ENCODE measurements around the gene TMC8.
"Not testable (repeated sequence)": the region's sequence is repeated elsewhere in the genome, so short reads cannot be mapped to it uniquely, and the experiment has no call there.

Gene TMC8

GRCh38 chr17:78133971-78134898, 3.7 kb downstream of the TMC8 start:
- peak in 12 of 58 donors; percentile 8 to 47 (median 36) for DNase-seq

GRCh38 chr17:78134899-78135385, 4.4 kb downstream of the TMC8 start:
- DNase-seq, result no peak

GRCh38 chr17:78135858-78136500, 5.4 kb downstream of the TMC8 start:
- DNase-seq, result no peak

DNA sequence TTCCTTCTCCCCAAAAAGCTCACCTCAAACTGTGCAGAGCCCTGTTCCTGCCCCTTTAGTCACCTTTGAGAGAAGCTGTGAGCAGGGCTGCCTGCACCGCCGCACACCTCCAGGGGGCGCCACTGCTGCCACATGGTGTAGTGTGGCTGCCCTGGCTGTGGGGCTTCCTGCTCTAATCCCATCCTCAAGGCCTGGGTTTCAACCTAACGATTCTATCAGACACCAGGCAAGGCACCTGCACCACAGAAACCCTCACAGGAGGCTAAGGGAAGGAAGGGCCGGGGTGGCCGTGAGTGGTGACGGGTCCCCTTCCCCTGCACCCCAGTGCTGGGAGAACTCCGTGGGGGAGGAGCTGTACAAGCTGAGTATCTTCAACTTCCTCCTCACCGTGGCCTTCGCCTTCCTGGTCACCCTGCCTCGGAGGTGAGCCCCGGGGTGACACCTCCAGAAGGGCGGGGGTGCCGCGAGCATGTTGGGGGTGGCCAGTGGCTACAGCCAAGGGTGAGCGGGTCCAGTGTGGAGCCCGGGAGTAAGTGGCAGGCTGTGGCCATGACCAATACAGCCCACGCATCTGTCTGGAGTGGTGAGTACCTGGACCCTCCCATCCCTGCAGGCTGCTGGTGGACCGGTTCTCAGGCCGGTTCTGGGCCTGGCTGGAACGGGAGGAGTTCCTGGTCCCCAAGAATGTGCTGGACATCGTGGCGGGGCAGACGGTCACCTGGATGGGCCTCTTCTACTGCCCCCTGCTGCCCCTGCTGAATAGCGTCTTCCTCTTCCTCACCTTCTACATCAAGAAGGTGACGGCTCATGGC, 7.0 kb downstream of the TMC8 start:
- no peak for DNase-seq

- DNase-seq, result no peak
These were observed 7.9 kb downstream of the TMC8 start for GRCh38 chr17:78138204-78139060.

GRCh38 chr17:78139861-78140168, 9.2 kb downstream of the TMC8 start:
- not testable (repeated sequence) for DNase-seq

DNA sequence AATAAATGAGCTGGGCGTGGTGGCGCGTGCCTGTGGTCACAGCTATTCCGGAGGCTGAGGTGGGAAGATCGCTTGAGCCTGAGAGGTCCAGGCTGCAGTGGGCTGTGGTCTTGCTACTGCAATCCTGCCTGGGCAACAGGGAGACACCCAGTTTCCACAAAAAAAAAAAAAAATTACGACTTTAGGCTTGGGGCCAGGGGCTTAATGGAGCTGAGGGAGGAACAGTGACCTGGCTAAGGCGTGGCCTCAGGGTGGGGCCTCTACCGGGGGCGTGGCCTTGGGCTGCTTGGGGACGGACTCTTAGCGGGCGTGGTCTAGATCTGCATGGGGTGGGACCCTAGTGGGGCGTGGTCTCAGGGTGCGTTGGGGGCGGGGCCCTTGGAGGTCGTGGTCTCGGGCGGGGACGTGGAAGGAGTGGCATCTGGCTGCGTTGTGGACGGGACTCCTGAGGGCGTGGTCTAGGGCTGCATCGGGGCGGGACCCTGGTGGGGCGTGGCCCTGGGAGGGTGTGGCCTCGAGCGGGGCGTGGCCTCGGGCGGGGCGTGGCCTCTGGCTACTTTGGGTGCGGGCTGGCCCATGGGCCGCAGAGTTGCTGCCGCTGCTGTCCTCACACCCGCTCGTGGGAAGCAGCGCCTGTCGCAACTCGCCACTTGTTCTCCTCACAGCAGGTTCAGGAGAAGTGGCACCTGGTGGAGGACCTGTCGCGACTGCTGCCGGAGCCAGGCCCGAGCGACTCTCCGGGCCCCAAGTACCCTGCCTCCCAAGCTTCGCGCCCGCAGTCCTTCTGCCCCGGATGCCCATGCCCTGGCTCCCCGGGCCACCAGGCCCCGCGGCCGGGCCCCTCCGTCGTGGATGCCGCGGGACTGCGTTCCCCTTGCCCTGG, 9.8 kb downstream of the TMC8 start:
- peak in 11 of 58 donors; percentile 12 to 61 (median 32) for DNase-seq

DNA sequence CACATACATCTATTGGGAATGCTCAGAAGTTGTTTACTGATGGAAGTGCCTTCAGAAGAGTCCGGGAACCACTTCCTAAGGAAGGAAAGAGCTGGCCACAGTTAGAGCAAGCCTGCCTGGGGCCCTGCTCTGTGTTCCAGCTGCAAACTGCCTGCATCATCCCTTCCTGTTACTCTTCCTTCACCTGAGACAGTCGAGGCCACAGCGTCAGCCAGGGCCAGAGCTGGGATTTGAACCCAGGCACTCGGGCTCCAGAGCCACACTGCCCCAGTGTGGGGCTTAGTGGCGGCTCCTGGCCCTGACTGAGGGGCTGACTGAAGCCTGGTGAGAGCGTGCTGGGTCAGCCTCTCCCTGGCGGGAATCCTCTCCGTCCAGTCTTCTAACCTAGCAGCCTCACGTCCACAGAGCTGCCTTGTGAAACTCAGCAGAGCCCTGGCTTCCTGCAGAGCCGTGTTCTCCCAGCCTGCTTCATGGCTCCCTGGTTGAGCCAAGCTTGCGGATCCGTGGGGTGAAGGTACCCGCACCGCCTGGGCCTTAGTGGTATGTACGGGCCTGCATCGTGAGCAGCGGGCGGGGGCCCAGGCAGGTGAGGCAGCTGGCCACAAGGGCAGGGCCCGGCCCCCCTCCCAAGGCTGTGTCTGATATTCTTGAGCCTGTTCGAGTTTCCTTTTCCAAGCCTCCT, 11.0 kb downstream of the TMC8 start:
- DNase-seq, result no peak

GRCh38 chr17:78142119-78142861, 11.7 kb downstream of the TMC8 start:
- DNase-seq, result no peak

GRCh38 chr17:78143214-78144146, 12.9 kb downstream of the TMC8 start:
- no peak for DNase-seq

DNA sequence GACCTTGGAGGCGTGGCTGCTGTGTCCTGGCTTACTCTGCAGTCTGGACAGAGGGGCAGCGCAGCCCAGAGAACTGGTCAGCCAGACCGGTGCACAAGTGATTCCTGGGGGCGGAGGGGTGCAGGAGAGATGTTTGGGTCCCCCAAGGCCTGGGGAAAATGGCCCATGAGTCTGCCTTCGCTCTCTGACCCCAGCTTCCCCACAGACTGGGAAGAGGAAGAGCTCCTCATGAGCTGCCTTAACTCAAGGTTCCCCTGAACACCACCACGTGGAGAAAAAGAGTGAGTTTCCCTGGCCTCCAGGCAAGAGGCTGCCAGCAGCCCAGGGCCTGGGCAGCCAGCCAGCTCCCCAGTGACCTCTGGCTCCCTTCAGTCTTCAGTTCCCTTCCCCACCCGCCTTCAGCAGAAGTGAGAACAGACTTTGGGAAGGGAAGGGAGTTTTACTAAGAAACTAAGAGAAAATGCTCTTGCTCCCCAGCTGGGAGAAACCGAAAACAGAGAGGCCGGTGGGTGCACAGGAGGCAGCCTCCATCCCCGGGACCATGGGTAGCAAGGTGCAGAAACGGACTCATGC, 13.7 kb downstream of the TMC8 start:
- peak in 52 of 58 donors; percentile 20 to 83 (median 58) for DNase-seq

GRCh38 chr17:78144736-78145641, 14.4 kb downstream of the TMC8 start:
- DNase-seq, result peak in 46 of 58 donors; percentile 11 to 82 (median 54)

DNA sequence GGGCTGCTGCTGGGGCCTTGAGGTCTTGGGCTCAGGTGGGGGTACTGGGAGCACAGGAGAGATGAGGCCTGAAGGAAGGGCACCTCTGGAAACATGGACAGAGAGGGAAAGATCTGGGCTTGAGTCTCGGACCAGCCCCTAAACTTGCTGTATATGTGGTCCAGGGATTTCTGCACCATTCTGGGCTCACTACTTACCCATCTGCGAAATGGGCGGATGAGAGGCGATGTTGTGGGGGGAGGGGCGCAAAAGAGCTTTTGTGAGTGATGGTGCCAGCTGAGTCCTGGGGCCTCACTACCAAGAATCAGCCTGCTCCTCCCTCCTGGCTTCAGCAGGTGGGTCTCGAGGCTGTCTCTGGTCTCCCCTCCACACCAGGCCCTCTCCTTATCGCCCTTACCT, 15.9 kb downstream of the TMC8 start:
- no peak for DNase-seq

DNA sequence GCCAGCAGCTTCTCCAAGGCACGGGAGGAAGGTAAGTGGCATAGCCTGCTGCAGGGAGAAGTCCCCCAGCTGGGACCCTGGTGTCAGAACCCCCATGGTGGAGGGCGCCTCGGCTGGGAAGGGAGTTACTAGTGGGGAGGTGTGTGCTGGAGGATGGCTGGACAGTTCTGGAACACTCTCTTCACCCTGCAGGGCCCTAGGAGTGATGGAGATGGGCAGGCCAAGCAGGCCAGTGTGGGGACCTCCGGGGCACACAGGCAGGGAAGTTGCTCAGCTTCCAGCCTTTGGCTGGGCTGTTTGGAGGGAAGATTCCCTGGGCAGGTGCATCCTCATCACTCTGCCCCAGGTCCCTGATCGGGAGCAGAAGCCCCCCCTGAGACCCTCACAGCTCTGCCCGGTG, 16.3 kb downstream of the TMC8 start:
- DNase-seq, result no peak

- DNase-seq, result no peak
These were observed 16.9 kb downstream of the TMC8 start for GRCh38 chr17:78147315-78147998.

All from anterior cingulate cortex (tissue), 58 donors.